Neutrophil (primary cell): ENCODE measurements around the gene ZNF496.

Experiments
- H3K27ac ChIP-seq: fragments of 200-600 bp; sonication (generic); 2 replicates; pipeline ENCODE4 v1.5.1; 2016; ENCODE audit warnings: mild to moderate bottlenecking, moderate library complexity
- H3K27me3 ChIP-seq: fragments of 200-600 bp; sonication (generic); 2 replicates; pipeline ENCODE4 v1.6.0; 2016; ENCODE audit warnings: mild to moderate bottlenecking
- H3K36me3 ChIP-seq: fragments of 200-600 bp; sonication (generic); 2 replicates; pipeline ENCODE4 v1.5.1; 2017
- H3K4me1 ChIP-seq, 2 experiments: fragments of 200-600 bp in 1 of 2; sonication (generic) in 1 of 2; 1 replicate in 1 of 2; 2 replicates in 1 of 2; pipeline versions ENCODE4 v1.5.1 to v1.6.1; 2013 to 2016; ENCODE audit warnings: low read depth in 1 of 2, low read length in 1 of 2, mild to moderate bottlenecking in 1 of 2, moderate library complexity in 1 of 2; ENCODE audit not compliant: control insufficient read depth in 1 of 2, insufficient read depth in 1 of 2
- H3K4me3 ChIP-seq, 2 experiments: fragments of 200-600 bp in 1 of 2; sonication (generic) in 1 of 2; 1 replicate in 1 of 2; 2 replicates in 1 of 2; pipeline ENCODE4 v1.5.1; 2013 to 2016; ENCODE audit warnings: low read depth in 1 of 2, low read length in 1 of 2, mild to moderate bottlenecking in 1 of 2, moderate library complexity in 1 of 2
- H3K9me3 ChIP-seq: fragments of 200-600 bp; sonication (generic); 2 replicates; pipeline ENCODE4 v1.5.1; 2016
- TF ChIP-seq, protein P1 (sequence below): fragments of 200-600 bp; sonication (generic); IDR thresholded peaks from 2 replicates; pipeline ENCODE4 v1.5.1; 2016; ENCODE audit warnings: antibody characterized with exemption

Gene ZNF496

DNA sequence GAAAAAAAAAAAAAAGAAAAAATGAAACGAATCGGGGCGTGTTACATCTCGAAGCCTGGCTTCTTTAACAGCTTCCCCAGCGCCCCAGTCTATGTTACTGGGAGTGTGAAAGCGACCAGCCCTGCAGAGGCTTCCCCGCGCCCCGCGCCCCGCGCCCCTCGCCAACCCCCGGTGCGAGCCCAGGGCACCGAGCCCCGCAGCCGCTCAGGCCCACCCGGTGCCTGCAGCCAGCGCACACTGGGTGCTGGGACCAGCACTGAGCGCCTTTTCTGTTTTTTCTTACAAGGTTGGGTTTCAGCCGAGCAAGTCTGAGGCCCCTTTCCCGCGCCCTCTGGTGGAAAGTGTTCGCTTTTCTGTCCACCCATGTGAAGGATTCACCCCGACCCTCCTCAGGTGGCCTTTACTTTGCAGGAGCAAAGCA is 42.1 kb upstream of the ZNF496 start:
- no peak overlapping the region for H3K27ac ChIP-seq
- peak overlapping the region; percentile 49 to 58 for H3K4me3 ChIP-seq
- TF ChIP-seq, protein P1, sequence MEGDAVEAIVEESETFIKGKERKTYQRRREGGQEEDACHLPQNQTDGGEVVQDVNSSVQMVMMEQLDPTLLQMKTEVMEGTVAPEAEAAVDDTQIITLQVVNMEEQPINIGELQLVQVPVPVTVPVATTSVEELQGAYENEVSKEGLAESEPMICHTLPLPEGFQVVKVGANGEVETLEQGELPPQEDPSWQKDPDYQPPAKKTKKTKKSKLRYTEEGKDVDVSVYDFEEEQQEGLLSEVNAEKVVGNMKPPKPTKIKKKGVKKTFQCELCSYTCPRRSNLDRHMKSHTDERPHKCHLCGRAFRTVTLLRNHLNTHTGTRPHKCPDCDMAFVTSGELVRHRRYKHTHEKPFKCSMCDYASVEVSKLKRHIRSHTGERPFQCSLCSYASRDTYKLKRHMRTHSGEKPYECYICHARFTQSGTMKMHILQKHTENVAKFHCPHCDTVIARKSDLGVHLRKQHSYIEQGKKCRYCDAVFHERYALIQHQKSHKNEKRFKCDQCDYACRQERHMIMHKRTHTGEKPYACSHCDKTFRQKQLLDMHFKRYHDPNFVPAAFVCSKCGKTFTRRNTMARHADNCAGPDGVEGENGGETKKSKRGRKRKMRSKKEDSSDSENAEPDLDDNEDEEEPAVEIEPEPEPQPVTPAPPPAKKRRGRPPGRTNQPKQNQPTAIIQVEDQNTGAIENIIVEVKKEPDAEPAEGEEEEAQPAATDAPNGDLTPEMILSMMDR, result no peak
- no peaks in the 10 kb centered on the region for H3K36me3 ChIP-seq
- H3K27me3 ChIP-seq, result peaks cover 4% of the 10 kb centered on the region
- peaks cover 9 to 14% of the 10 kb centered on the region in 2 experiments for H3K4me1 ChIP-seq
- no peaks in the 10 kb centered on the region for H3K9me3 ChIP-seq

DNA sequence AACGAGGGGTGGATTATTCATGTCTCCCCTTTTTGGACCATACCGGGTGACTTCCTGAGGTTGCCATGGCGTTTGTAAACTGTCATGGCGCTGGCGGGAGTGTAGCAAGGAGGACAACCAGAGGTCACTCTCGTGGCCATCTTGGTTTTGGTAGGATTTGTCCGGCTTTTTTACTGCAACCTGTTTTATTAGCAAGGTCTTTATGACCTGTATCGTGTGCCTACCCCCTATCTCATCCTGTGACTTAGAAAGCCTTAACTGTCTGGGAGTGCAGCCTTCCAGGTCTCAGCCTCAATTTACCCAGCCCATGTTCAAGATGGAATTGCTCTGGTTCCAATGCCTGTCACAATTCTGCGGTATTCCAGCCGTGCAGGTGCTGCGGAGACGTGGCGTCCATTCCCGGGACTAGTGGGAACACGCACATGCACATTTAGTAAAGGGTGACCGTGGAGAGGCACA is 40.2 kb upstream of the ZNF496 start:
- Histone ChIP-seq H3K4me3 (no peak overlapping the region), H3K27me3 (peaks cover 4% of the 10 kb centered on the region), H3K27ac (no peak overlapping the region), H3K9me3 (no peaks in the 10 kb centered on the region), H3K4me1 (peaks cover 9 to 16% of the 10 kb centered on the region in 2 experiments), H3K36me3 (no peaks in the 10 kb centered on the region)
- TF ChIP-seq, protein P1, result no peak

DNA sequence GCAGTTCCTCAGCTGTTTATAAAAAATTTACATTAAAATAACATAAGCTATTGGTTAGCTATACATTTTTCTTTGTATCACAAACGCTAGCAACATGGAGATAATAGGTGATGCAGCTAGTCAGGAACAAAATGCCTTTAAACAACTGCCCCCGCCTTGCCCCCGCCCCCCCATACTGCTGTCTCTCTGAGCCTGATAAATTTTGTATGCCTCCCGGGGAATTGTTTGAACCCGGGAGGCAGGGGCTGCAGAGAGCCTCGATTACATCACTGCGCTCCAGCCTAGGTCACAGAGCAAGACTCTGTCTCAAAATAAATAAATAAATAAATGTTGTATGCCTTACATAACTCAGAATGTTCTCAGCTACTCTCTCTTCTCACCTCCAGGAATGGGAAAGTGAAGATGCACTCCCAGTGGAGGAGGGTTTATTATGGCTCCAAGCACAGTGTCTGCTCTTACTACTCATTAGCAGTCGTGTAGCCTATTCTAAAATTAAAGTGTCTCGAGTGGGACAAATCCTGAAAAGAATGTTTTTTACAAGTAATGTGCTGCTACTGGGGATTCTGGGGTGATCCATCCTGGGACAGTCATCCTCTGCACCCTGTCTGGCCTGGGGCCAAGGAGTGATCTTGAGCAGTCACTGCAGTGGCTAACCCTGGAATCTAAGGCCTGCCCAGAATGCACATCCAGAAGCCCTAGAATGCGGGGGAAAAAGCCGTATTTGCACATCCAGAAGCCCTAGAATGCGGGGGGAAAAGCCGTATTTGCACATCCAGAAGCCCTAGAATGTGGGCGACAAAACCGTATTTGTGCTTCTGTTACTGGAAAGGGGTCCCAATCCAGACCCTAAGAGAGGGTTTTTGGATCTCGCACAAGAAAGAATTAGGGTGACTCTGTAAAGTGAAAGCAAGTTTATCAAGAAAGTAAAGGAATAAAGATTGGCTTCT is 39.4 kb upstream of the ZNF496 start:
- TF ChIP-seq, protein P1, result no peak
- no peak overlapping the region for H3K27ac ChIP-seq
- peaks cover 4% of the 10 kb centered on the region for H3K27me3 ChIP-seq
- no peaks in the 10 kb centered on the region for H3K36me3 ChIP-seq
- H3K4me1 ChIP-seq, result peaks cover 9 to 16% of the 10 kb centered on the region in 2 experiments
- H3K4me3 ChIP-seq, result no peak overlapping the region
- no peaks in the 10 kb centered on the region for H3K9me3 ChIP-seq

DNA sequence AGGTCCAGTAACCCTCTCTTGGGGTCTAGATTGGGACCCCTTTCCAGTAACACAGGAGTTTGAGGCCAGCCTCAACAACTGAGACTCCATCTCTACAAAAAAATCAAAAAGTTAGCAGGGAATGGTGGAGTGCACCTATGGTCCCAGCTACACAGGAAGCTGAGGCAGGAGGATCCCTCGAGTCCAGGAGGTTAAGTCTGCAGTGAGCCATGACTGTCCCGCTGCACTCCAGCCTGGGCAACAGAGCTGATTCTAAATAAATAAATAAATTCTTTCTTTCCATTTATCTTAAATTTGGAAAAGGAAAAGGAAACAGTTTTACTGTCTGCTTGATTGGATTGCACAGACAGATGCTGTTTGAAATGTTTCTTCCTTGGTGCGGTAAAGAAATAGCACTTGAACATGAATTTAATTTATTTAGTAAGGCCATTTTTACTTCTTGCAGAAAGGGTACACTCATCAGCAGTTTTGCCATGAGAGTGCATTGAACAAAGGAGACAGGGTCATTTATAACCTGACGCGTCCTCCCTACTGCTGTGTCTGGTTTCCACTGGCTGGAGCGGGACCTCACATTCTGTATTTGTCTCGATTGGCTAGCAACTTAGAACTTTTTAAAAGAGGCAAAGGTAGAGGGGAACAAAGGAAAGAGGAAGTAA is 37.0 kb upstream of the ZNF496 start:
- peak overlapping the region; percentile 58 for H3K27ac ChIP-seq
- no peaks in the 10 kb centered on the region for H3K36me3 ChIP-seq
- H3K4me3 ChIP-seq, result no peak overlapping the region
- H3K27me3 ChIP-seq, result no peaks in the 10 kb centered on the region
- TF ChIP-seq, protein P1, result no peak
- peaks cover 6 to 16% of the 10 kb centered on the region in 2 experiments for H3K4me1 ChIP-seq
- no peaks in the 10 kb centered on the region for H3K9me3 ChIP-seq

DNA sequence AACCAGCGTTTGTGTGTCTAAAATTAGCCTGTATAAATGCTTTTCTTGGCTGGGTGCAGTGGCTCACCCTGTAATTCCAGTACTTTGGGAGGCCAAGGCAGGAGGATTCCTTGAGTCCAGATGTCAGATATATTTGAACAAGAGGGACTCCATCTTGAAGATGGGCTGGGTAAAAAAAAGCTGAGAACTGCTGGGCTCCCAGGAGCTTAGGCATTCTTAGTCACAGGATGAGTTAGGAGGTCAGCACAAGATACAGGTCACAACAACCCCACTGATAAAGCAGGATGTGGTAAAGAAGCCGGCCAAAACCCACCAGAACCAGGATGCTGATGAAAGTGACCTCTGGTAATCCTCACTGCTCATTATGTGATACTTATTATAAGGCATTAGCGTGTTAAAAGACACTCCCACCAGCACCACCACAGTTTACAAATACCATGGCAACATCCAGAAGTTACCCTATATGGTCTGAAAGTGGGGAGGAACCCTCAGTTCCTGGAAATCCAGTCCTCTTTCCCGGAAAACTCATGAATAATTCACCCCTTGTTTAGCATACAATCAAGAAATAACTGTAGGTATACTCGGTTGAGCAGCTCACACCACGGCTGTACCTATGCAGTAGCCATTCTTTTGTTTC is 36.2 kb upstream of the ZNF496 start:
- Histone ChIP-seq H3K4me1 (peaks cover 4 to 14% of the 10 kb centered on the region in 2 experiments), H3K27ac (no peak overlapping the region), H3K9me3 (no peaks in the 10 kb centered on the region), H3K36me3 (no peaks in the 10 kb centered on the region), H3K27me3 (no peaks in the 10 kb centered on the region), H3K4me3 (no peak overlapping the region)
- TF ChIP-seq, protein P1, result no peak
